Lower leg skin (tissue), 3 donors: Measurements from ENCODE around the gene STAC3.

Source experiments
- CTCF ChIP-seq, 3 donors: fragments of 450-650 bp; IDR thresholded peaks; one replicate each; pipeline ENCODE4 v1.5.1; 2016; ENCODE audit warnings: antibody characterized with exemption in 3 of 3, mild to moderate bottlenecking in 3 of 3, moderate library complexity in 2 of 3
- POLR2A ChIP-seq, 2 donors: fragments of 450-650 bp; IDR thresholded peaks; one replicate each; pipeline ENCODE4 v1.6.1; 2016 to 2017; ENCODE audit warnings: antibody characterized with exemption in 2 of 2, mild to moderate bottlenecking in 1 of 2, moderate library complexity in 1 of 2

- TF ChIP-seq CTCF (IDR thresholded peaks at IDR 0.05): no peak
- no peak for TF ChIP-seq POLR2A (IDR thresholded peaks at IDR 0.05)
Measured at GRCh38 chr12:57250956-57251355, at the start of gene STAC3.
